ENCODE measurements around the gene IGF2R.
"Not testable (repeated sequence)": the region's sequence is repeated elsewhere in the genome, so short reads cannot be mapped to it uniquely, and the experiment has no call there.

The IGF2R gene

GRCh38 chr6:160102956-160103824 lies 134.3 kb downstream of the IGF2R start:
- peak; percentile 44 for DNase-seq

GRCh38 chr6:160103825-160104100 lies 134.9 kb downstream of the IGF2R start:
- no peak for DNase-seq

GRCh38 chr6:160104821-160105517 lies 136.1 kb downstream of the IGF2R start:
- DNase-seq, result no peak

GRCh38 chr6:160106010-160106409 lies 137.1 kb downstream of the IGF2R start:
- DNase-seq, result no peak

GRCh38 chr6:160106701-160107100 lies 137.8 kb downstream of the IGF2R start:
- no peak for DNase-seq

- no peak for DNase-seq
These were observed 139.2 kb downstream of the IGF2R start for GRCh38 chr6:160108077-160108476.

- no peak for DNase-seq
These were observed 141.8 kb downstream of the IGF2R start for GRCh38 chr6:160110586-160111123.

- no peak for DNase-seq
These were observed 142.9 kb downstream of the IGF2R start for GRCh38 chr6:160111806-160112205.

GRCh38 chr6:160112628-160113299 lies 143.9 kb downstream of the IGF2R start:
- DNase-seq, result no peak

- DNase-seq, result not testable (repeated sequence)
These were observed 145.7 kb downstream of the IGF2R start for GRCh38 chr6:160114536-160114935.

- DNase-seq, result no peak
These were observed 146.5 kb downstream of the IGF2R start for GRCh38 chr6:160115421-160115820.

- DNase-seq, result no peak
These were observed 147.5 kb downstream of the IGF2R start for GRCh38 chr6:160116411-160116810.

- no peak for DNase-seq
These were observed 148.3 kb downstream of the IGF2R start for GRCh38 chr6:160117137-160117536.

- no peak for DNase-seq
These were observed 149.8 kb downstream of the IGF2R start for GRCh38 chr6:160118620-160119229.

GRCh38 chr6:160120087-160120486 lies 151.2 kb downstream of the IGF2R start:
- DNase-seq, result no peak

GRCh38 chr6:160121558-160121957 lies 152.7 kb downstream of the IGF2R start, which contains the start of gene SLC22A1:
TSS of gene SLC22A1 (plus strand) at chr6:160121815. CDS start at chr6:160121936, 121 bp downstream.
- DNase-seq, result no peak

- no peak for DNase-seq
These were observed 153.1 kb downstream of the IGF2R start for GRCh38 chr6:160121981-160122380.

GRCh38 chr6:160122744-160123143 lies 153.9 kb downstream of the IGF2R start:
- no peak for DNase-seq

GRCh38 chr6:160124007-160124406 lies 155.1 kb downstream of the IGF2R start:
- DNase-seq, result no peak

- DNase-seq, result no peak
These were observed 155.7 kb downstream of the IGF2R start for GRCh38 chr6:160124605-160125004.

GRCh38 chr6:160125105-160125504 lies 156.2 kb downstream of the IGF2R start:
- not testable (repeated sequence) for DNase-seq

- no peak for DNase-seq
These were observed 158.6 kb downstream of the IGF2R start for GRCh38 chr6:160127270-160128124.

Measured in OCI-M1 (cell line).